Transverse colon (tissue), 4 donors: Measurements from ENCODE around the gene GCAT. TPM values are rescaled to one million over a fixed set of nuclear protein-coding genes. Genes with fewer than 3 reads are reported as not detected.

Source experiments
- DNase-seq: peaks from one replicate; pipeline ENCODE4 v3.0.0-alpha.2; 2019
- H3K27ac ChIP-seq, 4 donors: fragments of 200-600 bp; sonication (generic); 2 replicates each; pipeline ENCODE4 v1.5.1; 2016 to 2018; ENCODE audit warnings: inconsistent platforms in 4 of 4
- H3K27me3 ChIP-seq: fragments of 200-600 bp; sonication (generic); 2 replicates; pipeline ENCODE4 v1.5.1; 2017; ENCODE audit warnings: inconsistent platforms
- H3K36me3 ChIP-seq, 4 donors: fragments of 200-600 bp; sonication (generic); 2 replicates each; pipeline ENCODE4 v1.5.1; 2017 to 2019; ENCODE audit warnings: inconsistent platforms in 4 of 4
- H3K4me1 ChIP-seq, 4 donors: fragments of 200-600 bp; sonication (generic); 2 replicates each; pipeline ENCODE4 v1.5.1; 2017 to 2020; ENCODE audit warnings: inconsistent platforms in 4 of 4
- H3K4me3 ChIP-seq, 4 donors: fragments of 200-600 bp; sonication (generic); 1 replicate in 1 of 4; 2 replicates in 3 of 4; pipeline versions ENCODE4 v1.5.1 to v1.6.1; 2017 to 2019; ENCODE audit warnings: inconsistent platforms in 4 of 4
- H3K9me3 ChIP-seq, 2 donors: fragments of 200-600 bp; sonication (generic); 2 replicates each; pipeline ENCODE4 v1.5.1; 2017 to 2019; ENCODE audit warnings: inconsistent platforms in 2 of 2
- EP300 ChIP-seq: sonication (generic); formaldehyde crosslinking; IDR thresholded peaks from one replicate; pipeline ENCODE4 v1.6.1; 2017; ENCODE audit warnings: antibody characterized with exemption, low read depth
- POLR2A ChIP-seq: fragments of 450-650 bp; IDR thresholded peaks from one replicate; pipeline ENCODE4 v1.6.1; 2016; ENCODE audit warnings: antibody characterized with exemption, mild to moderate bottlenecking, moderate library complexity
- POLR2AphosphoS5 ChIP-seq, 3 donors: sonication (generic); formaldehyde crosslinking; IDR thresholded peaks; one replicate each; pipeline ENCODE4 v1.6.1; 2016; ENCODE audit warnings: antibody characterized with exemption in 3 of 3
- WGBS, 2 donors: methylation state at CpG; one replicate each; pipeline ENCODE4 v1.1.5; 2018; ENCODE audit warnings: low coverage in 1 of 2; 5-methylcytosine and 5-hydroxymethylcytosine counted together
- in situ Hi-C, 4 donors: fragments of 200-750 bp; cut with MboI; loops; one replicate each; pipeline versions ENCODE4 v1.15.0 to v1.15.1; 2017; ENCODE audit warnings: low sequenced_read_pairs in 3 of 4, low pct_ligation_motif_present in 1 of 4, low pct_unique_long_range_greater_than_20kb in 1 of 4
- intact Hi-C: fragments of 100-400 bp; cut with DNase I; formaldehyde crosslinking; loops from one replicate; pipeline ENCODE4 v1.15.1; 2023; ENCODE audit warnings: low total_unique reads
- total RNA-seq, 4 donors: library from RNA; depleted of rRNA; stranded (reverse); fragments of >200 nt; gene quantifications; one replicate each; pipeline ENCODE4 v1.1.0, GENCODE V29; 2016
- TF ChIP-seq, protein P1 (sequence below), 5 experiments: fragments of 200-600 bp in 3 of 5; fragments of 450-650 bp in 2 of 5; sonication (generic) in 3 of 5; IDR thresholded peaks; 1 replicate in 2 of 5; 2 replicates in 3 of 5; pipeline ENCODE4 v1.5.1; 2016 to 2017; ENCODE audit warnings: antibody characterized with exemption in 5 of 5, inconsistent platforms in 3 of 5, mild to moderate bottlenecking in 2 of 5, moderate library complexity in 1 of 5

The GCAT gene
- total RNA-seq, 4 donors from 2014 or later, result 6.4 to 10.1 (median 7.7) TPM

DNA sequence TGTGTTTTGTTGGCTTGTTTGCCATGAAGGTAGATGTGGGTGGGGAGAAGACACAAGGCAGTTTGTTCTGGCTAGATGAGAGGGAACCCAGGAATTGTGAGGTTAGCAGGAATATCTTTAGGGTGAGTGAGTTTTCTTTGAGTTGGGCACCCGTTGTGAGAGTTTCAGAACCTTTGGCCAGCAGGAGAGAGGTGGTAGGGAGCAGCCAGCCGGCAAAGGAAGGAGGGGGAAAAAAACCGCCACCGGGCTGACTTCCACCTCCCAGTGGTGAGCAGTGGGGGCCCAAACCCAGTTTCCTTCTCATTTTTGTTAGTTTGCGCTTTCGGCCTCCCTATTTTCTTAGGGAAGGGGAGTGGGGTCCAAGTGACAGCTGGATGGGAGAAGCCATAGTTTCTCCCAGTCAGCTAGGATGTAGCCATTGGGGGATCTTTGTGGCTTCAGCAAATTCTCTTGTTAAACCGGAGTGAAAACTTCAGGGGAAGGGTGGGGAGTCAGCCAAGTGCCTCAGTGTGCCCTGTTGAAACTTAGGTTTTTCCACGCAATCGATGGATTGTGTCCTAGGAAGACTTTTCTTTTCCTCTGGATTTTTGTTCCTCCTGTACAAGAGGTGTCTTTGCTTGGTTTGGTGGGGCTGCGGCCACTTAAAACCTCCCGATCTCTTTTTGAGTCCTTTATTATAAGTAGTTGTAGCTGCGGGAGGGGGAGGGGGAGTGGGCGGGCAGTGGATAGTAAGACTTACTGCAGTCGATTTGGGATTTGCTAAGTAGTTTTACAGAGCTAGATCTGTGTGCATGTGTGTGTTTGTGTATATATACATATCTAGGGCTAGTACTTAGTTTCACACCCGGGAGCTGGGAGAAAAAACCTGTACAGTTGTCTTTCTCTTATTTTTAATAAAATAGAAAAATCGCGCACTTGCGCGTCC is 1.1 kb upstream of the GCAT start:
- H3K27ac ChIP-seq, result peak overlapping the region; percentile 93 to 96 (median 94)
- in situ Hi-C loops (loop anchor here in 1 of 4 donors (25.0 kb wide), 1 partner anchor 156 kb away; the partner anchor contains the start of genes C22orf23 and POLR2F), intact Hi-C loops (no loop called here)
- no peaks in the 10 kb centered on the region for H3K27me3 ChIP-seq
- 1 to 3% methylated on average over 10 to 19 of the region's 19 CpGs for WGBS, 2 donors
- DNase-seq, result no peak
- H3K9me3 ChIP-seq, result no peaks in the 10 kb centered on the region
- no peak for TF ChIP-seq POLR2AphosphoS5 (IDR thresholded peaks at IDR 0.05)
- TF ChIP-seq, protein P1, sequence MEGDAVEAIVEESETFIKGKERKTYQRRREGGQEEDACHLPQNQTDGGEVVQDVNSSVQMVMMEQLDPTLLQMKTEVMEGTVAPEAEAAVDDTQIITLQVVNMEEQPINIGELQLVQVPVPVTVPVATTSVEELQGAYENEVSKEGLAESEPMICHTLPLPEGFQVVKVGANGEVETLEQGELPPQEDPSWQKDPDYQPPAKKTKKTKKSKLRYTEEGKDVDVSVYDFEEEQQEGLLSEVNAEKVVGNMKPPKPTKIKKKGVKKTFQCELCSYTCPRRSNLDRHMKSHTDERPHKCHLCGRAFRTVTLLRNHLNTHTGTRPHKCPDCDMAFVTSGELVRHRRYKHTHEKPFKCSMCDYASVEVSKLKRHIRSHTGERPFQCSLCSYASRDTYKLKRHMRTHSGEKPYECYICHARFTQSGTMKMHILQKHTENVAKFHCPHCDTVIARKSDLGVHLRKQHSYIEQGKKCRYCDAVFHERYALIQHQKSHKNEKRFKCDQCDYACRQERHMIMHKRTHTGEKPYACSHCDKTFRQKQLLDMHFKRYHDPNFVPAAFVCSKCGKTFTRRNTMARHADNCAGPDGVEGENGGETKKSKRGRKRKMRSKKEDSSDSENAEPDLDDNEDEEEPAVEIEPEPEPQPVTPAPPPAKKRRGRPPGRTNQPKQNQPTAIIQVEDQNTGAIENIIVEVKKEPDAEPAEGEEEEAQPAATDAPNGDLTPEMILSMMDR (IDR thresholded peaks at IDR 0.05), result peak in 2 of 5 experiments; percentile 28
- peak overlapping the region; percentile 53 to 65 (median 58) for H3K4me3 ChIP-seq
- H3K36me3 ChIP-seq, result no peaks in the 10 kb centered on the region
- peaks cover 5 to 65% (median 45%) of the 10 kb centered on the region in 4 donors for H3K4me1 ChIP-seq

DNA sequence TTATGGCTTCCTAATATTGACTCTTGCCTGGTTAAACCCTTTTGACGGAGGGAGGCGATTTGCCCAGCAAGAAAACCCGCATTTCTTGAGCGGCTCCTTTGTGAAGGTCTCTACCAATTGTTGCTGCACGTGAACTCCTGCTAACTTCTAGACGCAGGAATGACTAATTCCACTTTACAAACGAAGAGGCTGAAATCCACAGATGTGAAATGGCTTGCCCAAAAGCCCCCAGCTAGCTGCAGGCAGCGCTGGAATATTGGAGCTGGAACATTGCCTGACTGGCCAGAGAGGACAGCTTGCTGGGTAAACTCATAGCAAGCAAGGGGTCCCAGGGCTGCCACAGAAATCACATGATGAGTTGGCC is 542 bp downstream of the GCAT start:
- no peak for TF ChIP-seq POLR2AphosphoS5 (IDR thresholded peaks at IDR 0.05)
- no peak for TF ChIP-seq EP300
- TF ChIP-seq POLR2A, result no peak
- TF ChIP-seq, protein P1 (IDR thresholded peaks at IDR 0.05), result no peak
- peak overlapping the region; percentile 15 to 65 (median 58) for H3K4me3 ChIP-seq
- peaks cover 5 to 49% (median 33%) of the 10 kb centered on the region in 4 donors for H3K4me1 ChIP-seq
- H3K36me3 ChIP-seq, result no peaks in the 10 kb centered on the region
- intact Hi-C loops, result no loop called here
- H3K27me3 ChIP-seq, result no peaks in the 10 kb centered on the region
- 0 to 6% methylated on average over 3 to 8 of the region's 8 CpGs for WGBS, 2 donors
- no peaks in the 10 kb centered on the region for H3K9me3 ChIP-seq
- in situ Hi-C loops, result loop anchor here in 1 of 4 donors (25.0 kb wide), 1 partner anchor 154 kb away; the partner anchor contains the start of genes C22orf23 and POLR2F
- no peak for DNase-seq
- peak overlapping the region; percentile 93 to 96 (median 94) for H3K27ac ChIP-seq

DNA sequence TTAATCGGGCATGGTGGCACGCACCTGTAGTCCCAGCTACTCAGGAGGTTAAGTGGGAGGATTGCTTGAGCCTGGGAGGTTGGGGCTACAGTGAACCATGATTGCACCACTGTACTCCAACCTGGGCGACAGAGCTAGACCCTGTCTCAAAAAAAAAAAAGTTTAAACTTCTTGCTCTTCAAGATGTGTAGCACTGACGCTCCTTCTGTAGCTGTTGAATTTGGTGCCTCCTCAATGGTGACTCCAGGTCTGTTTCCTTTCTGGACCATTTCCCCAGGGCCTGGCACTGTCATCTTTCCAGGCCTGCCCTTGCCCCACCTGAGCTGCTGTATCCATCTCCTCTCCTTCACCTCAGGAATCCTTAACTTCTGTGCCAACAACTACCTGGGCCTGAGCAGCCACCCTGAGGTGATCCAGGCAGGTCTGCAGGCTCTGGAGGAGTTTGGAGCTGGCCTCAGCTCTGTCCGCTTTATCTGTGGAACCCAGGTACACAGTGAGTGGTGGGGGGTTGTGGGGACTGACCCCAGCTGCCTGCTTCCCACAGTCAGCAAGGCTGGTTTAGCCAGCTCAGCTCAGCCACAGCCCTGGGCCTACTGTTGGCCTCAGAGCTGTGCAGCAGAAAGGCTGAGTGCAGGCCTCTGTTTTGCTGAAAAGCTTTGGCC is 2.1 kb downstream of the GCAT start:
- Histone ChIP-seq H3K27me3 (no peaks in the 10 kb centered on the region), H3K9me3 (no peaks in the 10 kb centered on the region), H3K27ac (no peak overlapping the region), H3K36me3 (no peaks in the 10 kb centered on the region), H3K4me1 (peaks cover 5 to 35% (median 20%) of the 10 kb centered on the region in 4 donors), H3K4me3 (no peak overlapping the region)
- DNase-seq, result no peak
- 87 to 91% methylated on average over 4 to 5 of the region's 5 CpGs for WGBS, 2 donors
- intact Hi-C loops, result loop anchor here (10.0 kb wide), 1 partner anchor 125 kb away; no protein-coding TSS in a partner anchor
- in situ Hi-C loops, result loop anchor here (5.0 to 25.0 kb wide), 4 partner anchors 52 to 155 kb away; partner anchors contain the start of genes C22orf23 (in 1 of the 4) and POLR2F (in 1 of the 4)
- peak; percentile 9 for TF ChIP-seq POLR2A
- no peak for TF ChIP-seq POLR2AphosphoS5 (IDR thresholded peaks at IDR 0.05)
- TF ChIP-seq EP300, result no peak
- TF ChIP-seq, protein P1 (IDR thresholded peaks at IDR 0.05), result no peak

DNA sequence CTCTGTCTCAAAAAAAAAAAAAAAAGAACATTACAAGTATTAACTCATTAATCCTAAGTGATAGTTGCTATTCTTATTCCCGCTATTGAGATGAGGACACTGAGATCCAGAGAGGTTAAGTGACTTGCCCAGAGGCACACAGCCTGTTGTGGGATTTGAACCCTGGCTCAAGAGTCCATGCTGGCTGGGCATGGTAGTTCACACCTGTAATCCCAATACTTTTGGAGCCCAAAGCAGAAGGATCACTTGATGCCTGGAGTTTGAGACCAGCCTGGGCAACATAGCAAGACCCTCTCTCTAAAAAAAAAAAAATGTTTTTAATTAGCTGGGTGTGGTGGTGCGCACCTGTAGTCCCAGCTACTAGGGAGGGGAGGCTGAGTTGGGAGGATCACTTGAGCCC is 4.1 kb downstream of the GCAT start:
- Histone ChIP-seq H3K27me3 (no peaks in the 10 kb centered on the region), H3K9me3 (no peaks in the 10 kb centered on the region), H3K36me3 (no peaks in the 10 kb centered on the region), H3K27ac (no peak overlapping the region), H3K4me3 (no peak overlapping the region), H3K4me1 (peaks cover 5 to 20% (median 14%) of the 10 kb centered on the region in 4 donors)
- DNase-seq, result no peak
- intact Hi-C loops, result loop anchor here (10.0 kb wide), 1 partner anchor 123 kb away; no protein-coding TSS in a partner anchor
- TF ChIP-seq POLR2AphosphoS5 (IDR thresholded peaks at IDR 0.05) (no peak), EP300 (no peak), POLR2A (no peak)
- TF ChIP-seq, protein P1 (IDR thresholded peaks at IDR 0.05), result no peak
- in situ Hi-C loops, result loop anchor here (5.0 to 25.0 kb wide), 4 partner anchors 50 to 153 kb away; partner anchors contain the start of genes C22orf23 (in 1 of the 4) and POLR2F (in 1 of the 4)
- 94 to 100% methylated on average over 2 of the region's 2 CpGs for WGBS, 2 donors
